Neural progenitor cell (in vitro differentiated cells): ENCODE results near the gene HAUS8. TPM values are rescaled to one million over a fixed set of nuclear protein-coding genes. Genes with fewer than 3 reads are reported as not detected.
"Not testable (repeated sequence)": the region's sequence is repeated elsewhere in the genome, so short reads cannot be mapped to it uniquely, and the experiment has no call there.

Experiments
- DNase-seq: peaks from one replicate; pipeline ENCODE4 v3.0.0-alpha.2; 2016; ENCODE audit warnings: low spot score
- H2AFZ ChIP-seq: fragments of 200-600 bp; sonication (generic); replicated peaks from 2 replicates; pipeline ENCODE4 v1.6.1; 2016; ENCODE audit warnings: antibody characterized with exemption
- H3F3A ChIP-seq: fragments of 200-600 bp; sonication (generic); 2 replicates; pipeline ENCODE4 v1.6.1; 2016; ENCODE audit warnings: antibody characterized with exemption, low read depth
- H3K27ac ChIP-seq: fragments of 200-600 bp; sonication (generic); 2 replicates; pipeline ENCODE4 v1.5.1; 2016; ENCODE audit warnings: mild to moderate bottlenecking
- H3K27me3 ChIP-seq: fragments of 200-600 bp; sonication (generic); 2 replicates; pipeline ENCODE4 v1.6.1; 2016; ENCODE audit warnings: mild to moderate bottlenecking, moderate library complexity
- H3K36me3 ChIP-seq: fragments of 200-600 bp; sonication (generic); 2 replicates; pipeline ENCODE4 v1.5.1; 2016
- H3K4me1 ChIP-seq: fragments of 200-600 bp; sonication (generic); 2 replicates; pipeline ENCODE4 v1.6.1; 2016; ENCODE audit warnings: mixed run types
- H3K4me2 ChIP-seq: fragments of 200-600 bp; sonication (generic); 2 replicates; pipeline ENCODE4 v1.6.1; 2016
- H3K4me3 ChIP-seq: fragments of 200-600 bp; sonication (generic); 2 replicates; pipeline ENCODE4 v1.5.1; 2016
- H3K79me2 ChIP-seq: fragments of 200-600 bp; sonication (generic); 2 replicates; pipeline ENCODE4 v1.6.1; 2016; ENCODE audit warnings: low read depth
- H3K9ac ChIP-seq: fragments of 200-600 bp; sonication (generic); 2 replicates; pipeline ENCODE4 v1.6.1; 2016
- H3K9me3 ChIP-seq: fragments of 200-600 bp; sonication (generic); 2 replicates; pipeline ENCODE4 v1.5.1; 2016; ENCODE audit warnings: low read depth
- H4K20me1 ChIP-seq: fragments of 200-600 bp; sonication (generic); 2 replicates; pipeline ENCODE4 v1.6.1; 2016; ENCODE audit warnings: low read depth
- H3K27ac Mint-ChIP-seq: 3 replicates; pipeline ENCODE4 v1.8.0; 2021; ENCODE audit warnings: mixed read lengths
- H3K27me3 Mint-ChIP-seq: 2 replicates; pipeline ENCODE4 v1.8.0; 2022; ENCODE audit warnings: low read depth, mild to moderate bottlenecking, inconsistent platforms, moderate library complexity, mixed read lengths; ENCODE audit not compliant: insufficient read depth
- H3K36me3 Mint-ChIP-seq: 3 replicates; pipeline ENCODE4 v1.8.0; 2021; ENCODE audit warnings: mixed read lengths
- H3K4me1 Mint-ChIP-seq: 3 replicates; pipeline ENCODE4 v1.8.0; 2021; ENCODE audit warnings: mixed read lengths
- H3K4me3 Mint-ChIP-seq: 3 replicates; pipeline ENCODE4 v1.8.0; 2021; ENCODE audit warnings: mild to moderate bottlenecking, moderate library complexity, mixed read lengths
- H3K9me3 Mint-ChIP-seq: 3 replicates; pipeline ENCODE4 v1.8.0; 2020; ENCODE audit warnings: mixed read lengths
- CTCF ChIP-seq: fragments of 200-600 bp; sonication (generic); IDR thresholded peaks from 2 replicates; pipeline ENCODE4 v1.5.1; 2017; ENCODE audit warnings: antibody characterized with exemption, mild to moderate bottlenecking
- EZH2 ChIP-seq: fragments of 200-600 bp; sonication (generic); IDR thresholded peaks from 2 replicates; pipeline ENCODE4 v1.6.1; 2017; ENCODE audit warnings: antibody characterized with exemption, mild to moderate bottlenecking, moderate library complexity
- EZH2phosphoT487 ChIP-seq: fragments of 200-600 bp; sonication (generic); IDR thresholded peaks from 2 replicates; pipeline ENCODE4 v1.6.1; 2017; ENCODE audit warnings: antibody characterized with exemption
- total RNA-seq: library from RNA; depleted of rRNA; stranded (reverse); fragments of >200 nt; gene quantifications from 2 replicates; pipeline ENCODE4 v1.2.3, GENCODE V29; 2015; ENCODE audit warnings: low replicate concordance

HAUS8 gene
- total RNA-seq, 1 donor from 2014 or later = 15.6 TPM

DNA sequence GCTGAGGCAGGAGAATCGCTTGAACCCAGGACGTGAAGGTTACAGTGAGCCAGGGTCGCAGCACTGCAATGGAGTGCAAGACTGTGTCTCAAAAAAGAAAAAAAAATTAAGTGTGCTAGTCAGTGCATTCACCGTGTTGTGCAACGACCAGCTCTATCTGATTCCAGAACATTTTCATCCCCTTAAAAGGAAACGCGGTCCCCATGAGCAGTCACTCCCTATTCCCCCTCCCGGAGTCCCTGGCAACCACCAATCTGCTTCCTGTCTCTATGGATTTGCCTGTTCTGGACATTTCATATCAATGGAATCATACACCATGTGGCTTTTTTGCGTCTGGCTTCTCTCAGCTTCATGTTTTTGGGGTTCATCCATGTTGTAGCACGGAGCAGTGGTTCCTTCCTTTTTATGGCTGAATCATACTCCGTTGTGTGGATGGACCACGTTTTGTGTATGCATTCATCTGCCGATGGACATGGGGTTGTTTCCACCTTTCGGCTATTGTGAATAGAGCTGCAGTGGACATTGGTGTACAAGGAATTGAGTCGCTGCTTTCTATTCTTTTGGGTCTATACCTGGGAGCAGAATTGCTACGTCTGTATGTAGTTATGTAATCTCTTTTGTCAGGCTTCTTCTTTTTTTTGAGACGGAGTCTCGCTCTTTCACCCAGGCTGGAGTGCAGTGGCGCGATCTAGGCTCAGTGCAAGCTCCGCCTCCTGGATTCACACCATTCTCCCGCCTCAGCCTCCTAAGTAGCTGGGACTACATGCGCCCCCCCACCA, 20.1 kb upstream of the HAUS8 start:
- Mint-ChIP-seq H3K4me3 (no peak overlapping the region), H3K4me1 (peaks cover 16% of the 10 kb centered on the region), H3K9me3 (no peaks in the 10 kb centered on the region), H3K36me3 (peaks cover 25% of the 10 kb centered on the region), H3K27ac (no peak overlapping the region), H3K27me3 (peaks cover 2% of the 10 kb centered on the region)
- Histone ChIP-seq H3K4me1 (no peaks in the 10 kb centered on the region), H3K4me3 (no peak overlapping the region), H3K9ac (no peak overlapping the region), H3F3A (no peaks in the 10 kb centered on the region), H3K36me3 (no peaks in the 10 kb centered on the region), H3K79me2 (peaks cover 27% of the 10 kb centered on the region), H4K20me1 (peaks cover 9% of the 10 kb centered on the region), H3K4me2 (no peak overlapping the region), H2AFZ (no peak overlapping the region), H3K27me3 (no peaks in the 10 kb centered on the region), H3K9me3 (no peaks in the 10 kb centered on the region), H3K27ac (no peak overlapping the region)
- no peak for DNase-seq
- TF ChIP-seq CTCF (no peak), EZH2phosphoT487 (no peak), EZH2 (no peak)

GRCh38 chr19:17094694-17095093, 19.4 kb upstream of the HAUS8 start:
- H3K4me2 ChIP-seq, H3K4me3 Mint-ChIP-seq: not testable (repeated sequence)
- peaks cover 30% of the 10 kb centered on the region for H3K79me2 ChIP-seq

GRCh38 chr19:17092696-17093095, 17.4 kb upstream of the HAUS8 start:
- no peaks in the 10 kb centered on the region for H3K9me3 ChIP-seq
- no peaks in the 10 kb centered on the region for H3K9me3 Mint-ChIP-seq
- peaks cover 22% of the 10 kb centered on the region for H3K36me3 Mint-ChIP-seq
- H3K4me3 Mint-ChIP-seq = no peak overlapping the region
- DNase-seq = no peak
- H3K79me2 ChIP-seq = peaks cover 30% of the 10 kb centered on the region
- H2AFZ ChIP-seq = no peak overlapping the region
- H3K27me3 Mint-ChIP-seq = peaks cover 2% of the 10 kb centered on the region
- no peaks in the 10 kb centered on the region for H3K4me1 ChIP-seq
- no peaks in the 10 kb centered on the region for H3K27me3 ChIP-seq
- H3K4me2 ChIP-seq = no peak overlapping the region
- H3K4me1 Mint-ChIP-seq = peaks cover 11% of the 10 kb centered on the region
- no peaks in the 10 kb centered on the region for H3K36me3 ChIP-seq
- no peaks in the 10 kb centered on the region for H3F3A ChIP-seq
- TF ChIP-seq CTCF (no peak), EZH2phosphoT487 (no peak), EZH2 (no peak)
- no peak overlapping the region for H3K4me3 ChIP-seq
- H3K27ac Mint-ChIP-seq = no peak overlapping the region
- H4K20me1 ChIP-seq = peaks cover 9% of the 10 kb centered on the region
- H3K27ac ChIP-seq = no peak overlapping the region
- no peak overlapping the region for H3K9ac ChIP-seq

More at GRCh38 chr19:17094694-17095093, 19.4 kb upstream of the HAUS8 start:
- H3K36me3 Mint-ChIP-seq = peaks cover 26% of the 10 kb centered on the region
- not testable (repeated sequence) for H3K9me3 ChIP-seq, DNase-seq, H3K27ac ChIP-seq, H3K9ac ChIP-seq, H3K9me3 Mint-ChIP-seq, H3K4me1 ChIP-seq, H3K36me3 ChIP-seq, H4K20me1 ChIP-seq, H3K4me3 ChIP-seq, H3K27me3 Mint-ChIP-seq, H2AFZ ChIP-seq, H3K27ac Mint-ChIP-seq, H3F3A ChIP-seq, H3K27me3 ChIP-seq
- peaks cover 16% of the 10 kb centered on the region for H3K4me1 Mint-ChIP-seq

DNA sequence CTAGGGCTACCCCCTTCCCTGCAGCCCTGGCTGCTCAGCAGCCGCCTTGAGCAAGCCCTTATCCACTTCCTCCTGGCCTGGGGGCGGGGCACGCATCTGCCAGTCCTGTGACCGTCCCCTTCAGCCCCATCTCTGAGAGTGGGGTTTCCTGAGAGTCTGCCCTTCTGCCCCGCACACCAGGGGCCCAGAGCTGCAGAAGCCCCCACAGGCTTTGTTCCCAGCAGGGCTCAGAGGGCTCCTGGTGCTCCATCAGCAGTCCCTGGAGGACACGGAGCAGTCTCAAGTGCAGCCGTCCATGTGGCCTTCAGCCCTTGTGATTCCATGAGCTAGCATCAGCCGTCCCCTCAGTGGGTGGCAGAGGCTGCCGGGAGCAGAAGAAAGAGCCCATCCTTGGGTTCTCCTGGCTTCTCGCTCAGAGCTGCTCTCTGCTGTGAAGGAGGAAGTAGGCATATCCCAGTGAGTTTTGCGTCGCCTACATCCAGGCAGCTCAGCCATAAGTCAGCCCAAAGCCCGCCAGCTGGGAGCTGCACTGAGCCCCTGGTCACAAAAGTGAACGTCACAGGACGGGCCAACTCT, 16.6 kb upstream of the HAUS8 start:
- H3K79me2 ChIP-seq = peaks cover 23% of the 10 kb centered on the region
- no peak overlapping the region for H3K27ac ChIP-seq
- no peak for TF ChIP-seq EZH2phosphoT487
- no peak for TF ChIP-seq CTCF
- TF ChIP-seq EZH2 = no peak
- Mint-ChIP-seq H3K4me3 (no peak overlapping the region), H3K27ac (no peak overlapping the region), H3K4me1 (peaks cover 10% of the 10 kb centered on the region), H3K27me3 (peaks cover 6% of the 10 kb centered on the region), H3K36me3 (peaks cover 25% of the 10 kb centered on the region), H3K9me3 (no peaks in the 10 kb centered on the region)
- no peak overlapping the region for H2AFZ ChIP-seq
- no peak overlapping the region for H3K4me3 ChIP-seq
- peaks cover 9% of the 10 kb centered on the region for H4K20me1 ChIP-seq
- no peak overlapping the region for H3K4me2 ChIP-seq
- DNase-seq = no peak
- H3K27me3 ChIP-seq = no peaks in the 10 kb centered on the region
- no peaks in the 10 kb centered on the region for H3K9me3 ChIP-seq
- no peak overlapping the region for H3K9ac ChIP-seq
- no peaks in the 10 kb centered on the region for H3K36me3 ChIP-seq
- H3F3A ChIP-seq = no peaks in the 10 kb centered on the region
- H3K4me1 ChIP-seq = no peaks in the 10 kb centered on the region
